Astrocyte of the cerebellum (primary cell): ENCODE results near the gene SLAIN2.

Experiments used
- DNase-seq: peaks from one replicate; pipeline ENCODE4 v3.0.0-alpha.2; 2011; ENCODE audit warnings: low read depth
- H3K4me3 ChIP-seq: 2 replicates; pipeline ENCODE4 v1.5.1; 2011; ENCODE audit warnings: mild to moderate bottlenecking, low read depth, low read length, moderate library complexity
- CTCF ChIP-seq: IDR thresholded peaks from 2 replicates; pipeline ENCODE4 v1.5.1; 2012; ENCODE audit warnings: low read length, low read depth, moderate library complexity, mild to moderate bottlenecking; ENCODE audit errors: missing control alignments
- in situ Hi-C: cut with HindIII; loops from 2 replicates; pipeline ENCODE4 v1.10.0; 2017; ENCODE audit warnings: low sequenced_read_pairs

The SLAIN2 gene

DNA sequence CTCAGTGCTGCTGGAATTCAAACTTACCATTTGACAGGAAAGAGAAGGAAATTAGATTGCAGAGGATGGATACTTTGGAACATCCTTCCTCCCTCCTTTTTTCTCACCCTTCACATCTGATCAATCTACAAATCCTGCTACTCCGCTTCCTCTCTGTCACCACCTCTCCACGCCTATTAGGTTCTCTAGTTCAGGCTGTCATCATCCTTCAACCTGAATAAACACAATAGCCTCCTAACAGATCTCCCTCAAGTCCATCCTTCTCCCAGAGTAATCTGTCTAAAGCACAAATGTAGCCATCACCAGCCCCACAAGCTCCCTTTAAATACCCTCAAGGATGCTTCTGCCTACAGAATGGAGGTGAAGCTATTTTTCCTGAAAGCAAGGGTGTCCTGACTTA, 20.0 kb upstream of the SLAIN2 start:
- no peak for DNase-seq
- no peak overlapping the region for H3K4me3 ChIP-seq
- no peak for TF ChIP-seq CTCF
- in situ Hi-C loops = no loop called here

GRCh38 chr4:48322063-48322462, 19.3 kb upstream of the SLAIN2 start:
- DNase-seq = no peak
- in situ Hi-C loops = no loop called here
- no peak for TF ChIP-seq CTCF
- H3K4me3 ChIP-seq = no peak overlapping the region

GRCh38 chr4:48324281-48324680, 17.0 kb upstream of the SLAIN2 start:
- in situ Hi-C loops = no loop called here
- TF ChIP-seq CTCF = no peak
- no peak overlapping the region for H3K4me3 ChIP-seq
- DNase-seq = no peak

DNA sequence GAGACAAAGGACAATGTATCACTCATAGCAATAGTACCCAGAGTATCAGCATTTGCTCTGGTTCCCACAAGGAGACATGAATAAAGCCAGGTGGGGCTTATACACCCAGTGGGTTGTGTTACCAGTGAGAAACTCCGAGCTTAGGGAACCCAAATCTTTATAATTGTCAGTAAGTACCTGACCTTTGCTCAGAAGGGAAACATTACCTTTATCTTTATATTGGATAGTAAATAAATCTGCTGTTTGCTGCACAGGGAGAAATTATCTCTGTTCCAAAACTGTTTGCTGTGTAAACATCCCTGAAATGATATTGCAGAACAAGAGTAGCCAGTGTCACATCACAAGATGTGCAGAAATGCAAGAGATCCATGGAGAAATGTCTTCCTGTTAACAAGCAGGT, 12.1 kb upstream of the SLAIN2 start:
- DNase-seq = no peak
- TF ChIP-seq CTCF = no peak
- in situ Hi-C loops = no loop called here
- no peak overlapping the region for H3K4me3 ChIP-seq

GRCh38 chr4:48329976-48330375, 11.4 kb upstream of the SLAIN2 start:
- TF ChIP-seq CTCF = no peak
- peak; percentile 94 for DNase-seq
- H3K4me3 ChIP-seq = no peak overlapping the region
- in situ Hi-C loops = no loop called here

DNA sequence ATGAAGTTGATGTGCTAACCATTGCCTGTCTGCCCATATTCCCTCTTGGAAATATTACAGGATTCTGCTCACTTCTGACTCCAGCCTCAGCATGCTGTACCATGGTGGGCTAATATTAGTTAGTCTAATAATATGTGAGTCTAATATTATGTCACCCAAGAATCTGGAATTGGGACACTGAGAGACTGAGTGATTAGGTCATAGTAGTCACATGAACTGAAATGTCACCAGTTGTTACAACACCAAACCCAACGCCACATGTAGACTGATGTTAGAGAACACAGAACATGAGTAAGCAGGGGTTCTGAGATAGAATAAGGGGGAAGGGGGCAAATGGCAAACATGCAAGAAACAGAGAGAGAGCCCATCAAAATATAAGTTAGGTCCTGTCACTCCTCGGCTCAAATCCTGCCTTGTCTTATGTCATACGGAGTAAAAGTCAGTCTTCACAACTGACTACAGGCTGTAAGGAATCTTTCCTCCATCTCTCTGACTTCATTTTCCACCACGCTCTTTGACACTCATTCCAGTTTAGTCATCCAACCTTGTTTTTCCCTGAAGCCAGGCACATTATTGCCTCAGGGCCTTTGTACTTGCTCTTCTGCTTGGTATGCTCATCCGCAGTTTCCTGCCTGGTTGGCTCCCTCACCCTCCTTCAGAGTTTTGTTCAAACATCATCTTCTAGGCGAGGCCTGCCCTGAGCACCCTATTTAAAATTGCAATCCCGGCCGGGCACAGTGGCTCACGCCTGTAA, 9.6 kb upstream of the SLAIN2 start:
- DNase-seq = no peak
- H3K4me3 ChIP-seq = no peak overlapping the region
- TF ChIP-seq CTCF = no peak
- in situ Hi-C loops = no loop called here
